HL-60/S4 (cell line): Measurements from ENCODE around the gene AK9.
"Not testable (repeated sequence)": the region's sequence is repeated elsewhere in the genome, so short reads cannot be mapped to it uniquely, and the experiment has no call there.

Experiments used
- in situ Hi-C: fragments of 300-500 bp; cut with MboI; formaldehyde crosslinking; loops from 2 replicates; pipeline ENCODE4 v1.14.3; 2022; ENCODE audit warnings: low sequenced_read_pairs

AK9 gene

DNA sequence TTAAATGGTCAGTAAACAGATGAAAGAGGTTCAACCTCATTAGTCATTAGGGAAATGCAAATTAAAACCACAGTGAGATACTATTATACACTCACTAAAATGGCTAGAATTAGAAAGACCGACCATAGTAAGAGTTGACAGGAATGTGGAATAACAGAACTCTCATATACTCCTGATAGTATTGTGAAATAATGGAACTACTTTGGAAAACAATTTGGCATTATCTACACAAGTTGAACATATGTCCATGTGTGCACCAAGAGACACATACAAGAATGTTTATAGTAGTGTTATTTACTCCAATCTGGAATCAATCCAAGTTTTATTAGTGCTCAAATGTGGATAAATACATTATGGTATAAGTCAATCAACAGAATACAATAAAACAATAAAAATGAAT, 59.6 kb downstream of the AK9 start:
- in situ Hi-C loops = no loop called here

DNA sequence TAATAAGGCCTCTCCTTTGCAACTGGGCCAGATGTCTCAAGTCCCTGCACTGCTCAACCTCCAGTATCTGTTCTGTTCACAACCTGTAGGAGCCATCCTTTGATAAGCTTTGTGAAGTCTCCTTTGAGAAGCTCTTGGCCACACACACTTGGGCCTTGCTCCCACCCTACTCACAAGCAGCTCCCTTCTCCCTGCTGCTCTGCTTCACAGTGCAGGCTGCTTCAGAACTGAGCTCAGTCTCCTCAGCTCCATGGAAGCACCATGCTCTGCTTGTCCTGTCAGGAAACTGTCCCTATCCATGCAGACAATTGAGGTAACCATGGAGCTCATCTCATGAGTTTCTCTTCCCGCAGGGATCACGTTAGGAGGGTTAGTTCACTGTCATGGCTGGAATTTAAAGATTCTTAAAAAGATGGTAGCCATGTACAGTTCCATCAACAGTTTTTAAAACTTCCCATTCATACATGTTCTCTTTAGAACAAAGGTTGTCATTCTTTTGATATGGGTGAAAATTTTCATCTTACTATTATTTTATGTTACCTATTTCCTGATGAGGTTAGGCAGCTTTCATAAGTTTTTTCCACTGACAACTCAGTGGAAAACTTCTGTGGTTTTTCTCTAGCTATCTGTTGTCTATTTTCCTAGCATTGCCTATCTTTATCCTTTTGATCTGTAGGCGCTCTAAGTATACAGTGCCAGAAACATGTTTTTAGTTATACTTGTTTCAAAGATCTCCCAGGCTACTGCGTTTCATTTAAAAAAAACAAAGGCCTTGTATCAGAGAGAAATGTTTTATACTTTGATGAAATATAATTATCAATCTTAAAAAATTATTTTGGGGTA, 62.6 kb downstream of the AK9 start:
- in situ Hi-C loops = no loop called here

DNA sequence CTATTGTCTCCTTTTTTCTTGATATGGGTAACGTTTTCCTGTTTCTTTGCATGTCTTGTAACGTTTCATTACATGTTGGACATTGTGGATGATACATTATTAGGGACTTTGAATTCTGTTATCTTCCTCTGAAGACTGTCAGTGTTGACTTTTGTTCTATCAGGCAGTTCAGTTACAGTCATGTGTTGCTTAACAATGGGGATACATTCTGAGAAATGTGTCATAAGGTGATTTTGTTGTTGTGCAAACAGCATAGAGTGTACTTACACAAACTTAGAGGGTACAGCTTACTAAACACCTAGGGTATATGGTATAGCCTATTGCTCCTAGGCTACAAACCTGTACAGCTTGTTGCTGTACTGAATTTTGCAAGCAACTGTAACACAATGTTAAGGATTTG, 64.7 kb downstream of the AK9 start:
- in situ Hi-C loops = no loop called here

DNA sequence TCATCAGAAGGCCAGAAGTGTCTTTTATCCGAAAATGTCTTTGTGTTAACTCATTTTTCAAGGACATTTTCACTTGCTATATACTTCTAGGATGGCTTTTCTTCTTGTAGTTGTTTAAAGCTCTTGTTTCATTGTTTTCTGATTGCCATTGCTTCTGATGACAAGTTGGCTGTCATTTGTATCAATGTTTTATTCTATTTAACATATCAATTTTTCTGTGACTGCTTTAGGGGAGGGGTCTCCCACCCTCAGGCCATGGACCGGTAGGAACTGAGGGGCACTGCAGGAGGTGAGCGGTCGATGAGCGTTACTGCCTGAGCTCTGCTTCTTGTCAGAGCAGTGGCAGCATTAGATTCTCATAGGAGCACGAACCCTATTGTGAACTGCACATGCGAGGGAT, 65.8 kb downstream of the AK9 start:
- in situ Hi-C loops = no loop called here

GRCh38 chr6:109623288-109623687, 67.7 kb downstream of the AK9 start:
- in situ Hi-C loops = no loop called here

- in situ Hi-C loops = no loop called here
Observed at GRCh38 chr6:109612268-109612667, 78.7 kb downstream of the AK9 start.

DNA sequence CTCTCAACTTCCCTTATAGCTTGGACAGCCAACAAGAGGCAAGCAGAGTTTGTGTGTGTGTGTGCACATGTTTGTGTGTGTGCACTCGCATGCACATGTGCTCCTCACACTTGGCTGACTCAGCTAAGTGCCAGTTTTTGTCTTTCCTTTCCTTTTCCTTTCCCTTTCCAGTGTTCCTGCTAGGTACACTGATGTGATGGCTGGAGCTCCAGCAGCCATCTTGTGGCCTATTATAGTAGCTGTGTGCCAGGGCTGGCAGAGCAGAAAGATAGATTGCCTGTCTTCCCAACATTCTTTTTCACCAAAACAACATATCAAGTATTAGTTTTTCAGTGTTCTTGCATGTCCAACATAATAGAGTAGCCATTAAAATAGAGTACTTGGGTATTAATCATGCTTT, 79.5 kb downstream of the AK9 start:
- in situ Hi-C loops = no loop called here

GRCh38 chr6:109610590-109610989, 80.4 kb downstream of the AK9 start:
- in situ Hi-C loops = no loop called here

DNA sequence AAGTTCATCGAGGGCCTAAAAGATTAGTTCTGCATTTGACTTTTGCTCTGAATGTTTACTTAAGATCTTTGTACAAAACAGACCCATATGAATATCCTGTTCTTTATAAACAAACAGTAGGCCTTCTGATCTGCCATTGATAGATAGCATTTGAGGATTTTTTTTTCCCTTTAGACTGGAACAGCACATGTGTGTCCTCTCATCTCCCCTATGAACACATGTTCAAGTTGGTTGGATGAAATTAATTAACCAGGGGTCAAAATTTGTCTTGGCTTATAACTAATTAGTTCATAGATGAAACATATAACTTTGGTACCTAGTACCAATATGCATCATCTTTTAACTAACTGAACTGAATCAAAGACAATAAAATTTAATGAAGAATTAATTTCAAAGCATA, 81.3 kb downstream of the AK9 start:
- in situ Hi-C loops = no loop called here

DNA sequence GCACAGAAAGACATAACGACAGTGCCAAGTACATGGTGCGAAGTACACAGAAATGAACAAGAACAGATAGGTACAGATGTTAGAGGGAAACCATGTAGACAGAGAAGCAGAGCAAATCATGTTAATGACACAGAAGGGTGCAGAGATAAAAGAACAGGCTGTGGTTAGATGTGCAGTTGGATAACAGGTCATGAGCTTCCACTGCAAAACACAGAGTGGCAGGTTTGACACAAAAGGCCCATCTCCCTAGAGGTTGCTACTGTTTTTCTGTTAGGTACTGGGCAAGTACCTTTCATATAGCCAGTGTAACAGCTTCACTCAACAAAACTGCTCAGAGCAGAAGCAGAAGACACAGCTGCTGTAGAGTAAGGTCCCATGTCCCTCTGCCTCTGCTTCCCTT, 84.6 kb downstream of the AK9 start:
- in situ Hi-C loops = no loop called here

GRCh38 chr6:109595998-109596397, 95.0 kb downstream of the AK9 start:
- in situ Hi-C loops = no loop called here

DNA sequence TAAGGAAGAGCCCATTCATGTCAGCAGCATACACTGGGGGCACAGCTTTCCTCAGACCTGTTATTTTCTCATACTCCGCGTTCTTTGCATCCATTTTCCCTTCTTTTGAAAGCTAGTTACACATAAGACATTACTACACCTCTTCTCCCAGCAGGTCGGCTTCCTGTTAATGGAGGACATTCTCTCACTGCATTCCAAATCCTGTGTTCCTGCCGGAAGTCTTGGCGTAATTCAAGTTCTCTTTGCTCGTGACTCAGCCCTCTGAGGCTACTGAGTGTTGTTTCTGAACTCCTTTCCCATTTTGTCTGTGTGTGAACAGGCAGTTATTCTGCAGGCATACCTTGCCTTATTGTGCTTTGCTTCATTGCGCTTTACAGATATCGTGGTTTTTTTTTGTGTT, 110.5 kb downstream of the AK9 start:
- in situ Hi-C loops = no loop called here

DNA sequence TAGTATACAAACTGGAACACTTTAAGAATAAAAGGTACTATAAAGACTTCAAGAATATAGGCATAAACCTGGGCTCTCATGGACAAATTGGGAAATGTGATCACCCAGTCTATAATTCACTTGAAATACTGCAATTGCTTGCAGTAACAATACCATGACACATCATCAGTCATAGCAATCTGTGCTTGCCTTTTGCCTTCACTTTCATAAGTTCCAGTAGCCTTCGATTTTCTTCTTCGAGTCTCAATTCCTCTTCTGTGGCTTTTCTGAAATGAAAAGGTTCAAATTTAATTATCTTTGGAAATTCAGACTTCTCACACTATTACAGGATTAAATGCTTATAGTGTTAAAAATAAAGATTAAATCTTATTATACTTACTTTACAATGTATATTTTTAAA, 111.6 kb downstream of the AK9 start:
- in situ Hi-C loops = no loop called here

DNA sequence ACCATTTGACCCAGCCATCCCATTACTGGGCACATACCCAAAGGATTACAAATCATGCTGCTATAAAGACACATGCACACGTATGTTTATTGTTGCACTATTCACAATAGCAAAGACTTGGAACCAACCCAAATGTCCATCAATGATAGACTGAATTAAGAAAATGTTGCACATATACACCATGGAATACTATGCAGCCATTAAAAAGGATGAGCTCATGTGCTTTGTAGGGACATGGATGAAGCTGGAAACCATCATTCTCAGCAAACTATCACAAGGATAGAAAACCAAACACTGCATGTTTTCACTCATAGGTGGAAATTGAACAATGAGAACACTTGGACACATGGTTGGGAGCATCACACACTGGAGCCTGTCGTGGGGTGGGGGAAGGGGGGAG, 121.1 kb downstream of the AK9 start:
- in situ Hi-C loops = not testable (repeated sequence)

- in situ Hi-C loops = no loop called here
Observed at GRCh38 chr6:109561844-109562243, 129.2 kb downstream of the AK9 start.

DNA sequence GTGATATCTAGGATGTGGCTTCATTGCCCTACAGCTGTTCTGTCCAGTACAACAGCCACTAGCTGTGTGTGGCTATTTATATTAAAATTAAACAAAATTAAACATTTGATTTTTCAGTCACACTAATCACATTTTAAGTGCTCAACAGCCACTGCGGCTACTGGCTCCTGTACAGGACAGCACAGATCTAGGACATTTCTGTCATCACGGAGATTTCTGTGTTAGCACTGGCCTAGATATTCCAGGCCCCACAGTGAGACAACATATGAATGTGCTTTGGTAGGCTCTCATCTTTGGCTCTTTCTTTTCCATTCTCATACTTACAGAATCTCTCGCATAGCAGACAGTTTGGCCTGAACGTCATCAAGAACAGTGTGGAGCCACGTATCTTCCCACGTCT, 159.6 kb downstream of the AK9 start:
- in situ Hi-C loops = loop anchor here (25.0 kb wide), 1 partner anchor 856 kb away; no protein-coding TSS in a partner anchor

DNA sequence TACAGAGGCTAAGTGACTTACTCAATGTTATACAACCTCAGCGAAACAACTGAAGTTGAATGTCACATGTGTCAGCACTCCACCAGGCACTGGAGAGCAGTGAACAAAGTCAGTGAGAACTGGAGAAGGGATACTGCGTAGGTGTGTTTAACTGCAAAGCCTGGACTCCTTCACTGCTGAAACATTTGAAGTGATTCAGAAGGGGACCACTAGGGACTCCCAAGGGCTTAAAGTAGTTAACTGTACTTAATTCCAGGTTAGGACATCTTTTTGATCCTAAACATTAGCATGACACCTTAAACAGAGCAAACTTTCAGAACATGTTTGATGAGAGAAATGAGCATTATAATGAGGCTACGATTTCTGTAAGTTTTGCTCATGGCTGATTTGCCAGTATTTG, 163.0 kb downstream of the AK9 start:
- in situ Hi-C loops = loop anchor here (10.0 to 25.0 kb wide), 2 partner anchors 507 to 859 kb away; no protein-coding TSS in a partner anchor

DNA sequence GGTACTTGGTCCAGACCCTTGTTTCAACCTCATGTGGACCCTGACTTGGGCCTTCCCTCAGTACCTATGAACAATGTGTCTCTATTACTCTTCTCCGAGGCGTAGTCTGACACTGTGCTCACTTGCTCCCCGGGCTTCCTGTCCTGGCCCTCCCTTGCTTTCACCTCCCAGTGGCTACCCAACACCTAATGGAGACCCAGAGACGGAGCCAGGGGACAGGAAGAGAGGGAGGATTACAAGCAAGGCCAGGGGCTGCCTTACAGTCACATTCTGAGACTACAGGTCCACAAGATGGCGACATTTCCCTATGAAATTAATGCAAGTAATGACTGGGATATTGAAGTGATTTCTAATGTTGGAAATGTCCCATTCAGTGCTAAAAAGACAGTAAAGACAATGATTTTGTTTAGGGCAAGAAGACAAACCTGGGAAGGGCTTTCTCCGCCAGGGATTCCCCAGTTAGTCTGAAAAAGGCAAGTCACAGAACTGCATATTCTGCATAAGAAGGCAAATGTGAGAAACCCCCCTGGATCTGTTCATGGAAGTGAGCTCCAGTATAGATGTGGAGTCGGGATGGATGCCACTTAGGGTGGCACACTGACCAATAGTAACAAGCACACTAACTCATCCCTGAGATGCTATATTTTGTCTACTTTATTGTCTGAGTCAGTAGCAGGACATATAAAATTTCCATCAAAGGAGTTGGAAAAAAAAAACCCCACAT, 163.9 kb downstream of the AK9 start:
- in situ Hi-C loops = loop anchor here (10.0 to 25.0 kb wide), 2 partner anchors 508 to 860 kb away; no protein-coding TSS in a partner anchor

- in situ Hi-C loops = loop anchor here (10.0 kb wide), 1 partner anchor 511 kb away; no protein-coding TSS in a partner anchor
Observed at GRCh38 chr6:109524129-109524528, 166.9 kb downstream of the AK9 start.

GRCh38 chr6:109523478-109523877, 167.5 kb downstream of the AK9 start:
- in situ Hi-C loops = loop anchor here (10.0 kb wide), 1 partner anchor 511 kb away; no protein-coding TSS in a partner anchor

DNA sequence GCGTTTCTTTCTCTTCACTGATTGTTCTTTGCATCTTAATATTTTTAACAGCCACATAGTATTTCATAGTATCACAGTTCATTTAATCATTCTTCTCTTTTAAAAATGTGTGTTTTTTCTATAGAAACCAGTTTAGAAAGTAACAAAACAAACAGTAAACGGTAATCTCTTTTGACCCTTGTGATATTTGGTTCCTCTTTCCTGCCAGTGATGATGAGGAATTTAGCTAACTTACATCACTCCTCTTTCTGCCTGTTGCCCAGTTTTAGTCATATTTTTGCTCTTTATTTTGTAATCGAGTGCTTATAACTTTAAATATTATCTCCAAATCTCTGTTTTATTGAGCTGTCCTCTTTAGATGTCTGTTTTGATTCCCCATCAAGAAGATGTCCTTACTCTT, 169.9 kb downstream of the AK9 start:
- in situ Hi-C loops = loop anchor here (10.0 kb wide), 1 partner anchor 514 kb away; no protein-coding TSS in a partner anchor

DNA sequence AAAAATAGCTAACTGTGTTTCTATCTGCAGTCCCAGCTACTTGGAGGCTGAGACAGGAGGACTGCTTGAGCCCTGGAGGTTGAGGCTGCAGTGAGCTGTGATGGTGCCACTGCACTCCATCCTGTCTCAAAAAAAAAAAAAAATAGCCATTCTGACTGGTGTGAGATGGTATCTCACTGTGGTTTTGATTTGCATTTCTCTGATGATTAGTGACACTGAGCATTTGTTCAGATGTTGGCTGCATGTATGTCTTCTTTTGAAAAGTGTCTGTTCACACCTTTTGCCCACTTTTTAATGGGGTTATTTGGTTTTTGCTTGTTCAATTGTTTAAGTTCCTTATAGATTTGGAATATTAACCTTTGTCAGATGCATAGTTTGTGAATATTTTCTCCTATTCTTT, 171.4 kb downstream of the AK9 start:
- in situ Hi-C loops = loop anchor here (10.0 kb wide), 1 partner anchor 515 kb away; no protein-coding TSS in a partner anchor
